ENCODE results near the gene IBA57.

- no peak for TF ChIP-seq CTCF (IDR thresholded peaks at IDR 0.05; ENCODE audit: poor library complexity)
- no peak for TF ChIP-seq EZH2phosphoT487 (IDR thresholded peaks at IDR 0.05; ENCODE audit: low read depth, severe bottlenecking, unreplicated experiment)
- no peak for TF ChIP-seq EZH2 (IDR thresholded peaks at IDR 0.05; ENCODE audit: borderline replicate concordance)
Observed at GRCh38 chr1:228146417-228147150, 19.0 kb upstream of the IBA57 start.
